HG02885 (cell line): ENCODE measurements around the gene ERCC8.
A peak's percentile ranks its signal among the peaks of the same experiment; 100 is the strongest.
"Not testable (repeated sequence)": the region's sequence is repeated elsewhere in the genome, so short reads cannot be mapped to it uniquely, and the experiment has no call there.

Source experiments
- ATAC-seq: cut with Tn5 transposase; IDR thresholded peaks from one replicate; pipeline ENCODE4 v1.9.1; 2021; ENCODE audit warnings: mild to moderate bottlenecking; ENCODE audit not compliant: unreplicated experiment, poor library complexity

Gene ERCC8

GRCh38 chr5:60918466-60918865 lies 26.4 kb downstream of the ERCC8 start:
- no peak for ATAC-seq

- ATAC-seq, result no peak
Observed at GRCh38 chr5:60916646-60917045, 28.2 kb downstream of the ERCC8 start.

GRCh38 chr5:60903356-60903755 lies 41.5 kb downstream of the ERCC8 start:
- ATAC-seq, result no peak

GRCh38 chr5:60896991-60897390 lies 47.9 kb downstream of the ERCC8 start:
- ATAC-seq, result no peak

- ATAC-seq, result no peak
Observed at GRCh38 chr5:60893521-60893920, 51.3 kb downstream of the ERCC8 start.

GRCh38 chr5:60891667-60892066 lies 53.2 kb downstream of the ERCC8 start:
- ATAC-seq, result no peak

GRCh38 chr5:60888359-60889061 lies 56.4 kb downstream of the ERCC8 start:
- ATAC-seq, result no peak

GRCh38 chr5:60887746-60888145 lies 57.1 kb downstream of the ERCC8 start:
- no peak for ATAC-seq

- ATAC-seq, result no peak
Observed at GRCh38 chr5:60887096-60887495, 57.8 kb downstream of the ERCC8 start.

- no peak for ATAC-seq
Observed at GRCh38 chr5:60886158-60886557, 58.7 kb downstream of the ERCC8 start.

GRCh38 chr5:60883229-60883628 lies 61.6 kb downstream of the ERCC8 start:
- ATAC-seq, result no peak

GRCh38 chr5:60872892-60873291 lies 72.0 kb downstream of the ERCC8 start:
- no peak for ATAC-seq

GRCh38 chr5:60870857-60871256 lies 74.0 kb downstream of the ERCC8 start:
- no peak for ATAC-seq

- not testable (repeated sequence) for ATAC-seq
Observed at GRCh38 chr5:60860572-60860971, 84.3 kb downstream of the ERCC8 start.

GRCh38 chr5:60856066-60856465 lies 88.8 kb downstream of the ERCC8 start:
- no peak for ATAC-seq

GRCh38 chr5:60852940-60853339 lies 91.9 kb downstream of the ERCC8 start:
- ATAC-seq, result no peak

- ATAC-seq, result no peak
Observed at GRCh38 chr5:60852317-60852716, 92.6 kb downstream of the ERCC8 start.

GRCh38 chr5:60851626-60852025 lies 93.2 kb downstream of the ERCC8 start:
- ATAC-seq, result no peak

- ATAC-seq, result no peak
Observed at GRCh38 chr5:60846298-60846697, 98.6 kb downstream of the ERCC8 start.

- ATAC-seq, result peak; percentile 95
Observed at GRCh38 chr5:60843936-60844905, 100.6 kb downstream of the ERCC8 start, which contains the start of gene ELOVL7. ELOVL7 (minus strand) TSS chr5:60844269; CDS start chr5:60787397, 56,872 bp downstream.

GRCh38 chr5:60843386-60843935 lies 101.4 kb downstream of the ERCC8 start:
- peak; percentile 21 for ATAC-seq
